GM18858 (cell line): Measurements from ENCODE around the gene TGFBR3.

ENCODE experiments used
- ATAC-seq: cut with Tn5 transposase; IDR thresholded peaks from one replicate; pipeline ENCODE4 v1.9.1; 2021; ENCODE audit not compliant: unreplicated experiment

TGFBR3 gene

GRCh38 chr1:91803847-91804545 is 82.0 kb downstream of the TGFBR3 start:
- ATAC-seq: peak; percentile 92

GRCh38 chr1:91803123-91803522 is 82.8 kb downstream of the TGFBR3 start:
- no peak for ATAC-seq

GRCh38 chr1:91801496-91802115 is 84.3 kb downstream of the TGFBR3 start:
- ATAC-seq: no peak

- no peak for ATAC-seq
Observed at GRCh38 chr1:91799863-91800262, 86.1 kb downstream of the TGFBR3 start.

GRCh38 chr1:91799159-91799558 is 86.8 kb downstream of the TGFBR3 start:
- ATAC-seq: no peak

GRCh38 chr1:91798740-91799139 is 87.2 kb downstream of the TGFBR3 start:
- ATAC-seq: no peak

GRCh38 chr1:91798241-91798648 is 87.7 kb downstream of the TGFBR3 start:
- no peak for ATAC-seq

GRCh38 chr1:91797164-91797563 is 88.8 kb downstream of the TGFBR3 start:
- ATAC-seq: no peak

GRCh38 chr1:91796390-91796654 is 89.6 kb downstream of the TGFBR3 start:
- ATAC-seq: no peak

- no peak for ATAC-seq
Observed at GRCh38 chr1:91795591-91796389, 90.2 kb downstream of the TGFBR3 start.

- ATAC-seq: no peak
Observed at GRCh38 chr1:91793877-91794276, 92.1 kb downstream of the TGFBR3 start.

- no peak for ATAC-seq
Observed at GRCh38 chr1:91793189-91793588, 92.8 kb downstream of the TGFBR3 start.

GRCh38 chr1:91792489-91793071 is 93.4 kb downstream of the TGFBR3 start:
- no peak for ATAC-seq

- ATAC-seq: no peak
Observed at GRCh38 chr1:91791691-91792488, 94.1 kb downstream of the TGFBR3 start.

GRCh38 chr1:91791103-91791502 is 94.8 kb downstream of the TGFBR3 start:
- no peak for ATAC-seq

- ATAC-seq: no peak
Observed at GRCh38 chr1:91790392-91790791, 95.6 kb downstream of the TGFBR3 start.

GRCh38 chr1:91789273-91789997 is 96.5 kb downstream of the TGFBR3 start:
- no peak for ATAC-seq

GRCh38 chr1:91787919-91788318 is 98.0 kb downstream of the TGFBR3 start:
- no peak for ATAC-seq

- ATAC-seq: no peak
Observed at GRCh38 chr1:91784616-91785015, 101.3 kb downstream of the TGFBR3 start.

GRCh38 chr1:91784191-91784590 is 101.8 kb downstream of the TGFBR3 start:
- no peak for ATAC-seq
